Body of pancreas (tissue), 4 donors: ENCODE data around the gene CADPS.

Experiments
- POLR2A ChIP-seq, 3 donors: fragments of 450-650 bp; IDR thresholded peaks; one replicate each; pipeline ENCODE4 v1.6.1; 2016; ENCODE audit warnings: antibody characterized with exemption in 3 of 3, mild to moderate bottlenecking in 2 of 3
- TF ChIP-seq, protein P1 (sequence below), 7 experiments: fragments of 450-650 bp in 4 of 7; fragments of 200-600 bp in 3 of 7; sonication (generic) in 3 of 7; IDR thresholded peaks; one replicate each; pipeline ENCODE4 v1.5.1; 2016 to 2019; ENCODE audit warnings: antibody characterized with exemption in 7 of 7

DNA sequence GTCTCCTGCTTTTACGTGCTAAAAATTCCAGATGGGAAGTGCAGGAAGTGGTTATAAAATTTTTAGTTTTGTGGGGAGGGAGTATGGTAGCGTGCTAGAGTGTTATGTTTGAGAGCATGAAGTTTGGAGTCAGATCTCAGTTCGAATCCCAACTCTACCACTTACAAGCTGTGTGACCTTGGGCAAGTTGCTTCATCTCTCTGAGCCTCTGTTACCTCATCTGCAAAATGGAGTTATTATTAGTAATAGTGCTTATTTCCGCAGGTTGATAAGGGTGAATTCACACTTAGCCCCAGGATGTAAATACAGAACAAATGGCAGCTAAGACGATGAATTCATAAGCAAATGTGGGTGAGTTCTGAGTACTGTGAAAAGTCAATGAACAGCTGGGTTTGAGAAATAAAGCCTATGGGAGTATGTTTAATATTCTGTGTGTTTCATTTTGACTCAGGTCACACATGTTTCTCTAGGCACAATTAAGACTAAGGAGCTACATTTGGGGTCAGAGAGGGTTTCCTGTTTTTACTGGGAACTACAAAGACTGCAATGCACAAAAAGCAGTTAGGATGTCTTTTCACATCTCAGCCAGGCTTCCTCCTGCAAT lies 428.8 kb downstream of the CADPS start:
- TF ChIP-seq, protein P1, sequence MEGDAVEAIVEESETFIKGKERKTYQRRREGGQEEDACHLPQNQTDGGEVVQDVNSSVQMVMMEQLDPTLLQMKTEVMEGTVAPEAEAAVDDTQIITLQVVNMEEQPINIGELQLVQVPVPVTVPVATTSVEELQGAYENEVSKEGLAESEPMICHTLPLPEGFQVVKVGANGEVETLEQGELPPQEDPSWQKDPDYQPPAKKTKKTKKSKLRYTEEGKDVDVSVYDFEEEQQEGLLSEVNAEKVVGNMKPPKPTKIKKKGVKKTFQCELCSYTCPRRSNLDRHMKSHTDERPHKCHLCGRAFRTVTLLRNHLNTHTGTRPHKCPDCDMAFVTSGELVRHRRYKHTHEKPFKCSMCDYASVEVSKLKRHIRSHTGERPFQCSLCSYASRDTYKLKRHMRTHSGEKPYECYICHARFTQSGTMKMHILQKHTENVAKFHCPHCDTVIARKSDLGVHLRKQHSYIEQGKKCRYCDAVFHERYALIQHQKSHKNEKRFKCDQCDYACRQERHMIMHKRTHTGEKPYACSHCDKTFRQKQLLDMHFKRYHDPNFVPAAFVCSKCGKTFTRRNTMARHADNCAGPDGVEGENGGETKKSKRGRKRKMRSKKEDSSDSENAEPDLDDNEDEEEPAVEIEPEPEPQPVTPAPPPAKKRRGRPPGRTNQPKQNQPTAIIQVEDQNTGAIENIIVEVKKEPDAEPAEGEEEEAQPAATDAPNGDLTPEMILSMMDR (IDR thresholded peaks at IDR 0.05), result no peak
- no peak for TF ChIP-seq POLR2A (IDR thresholded peaks at IDR 0.05)
